Type B pancreatic cell (in vitro differentiated cells): ENCODE measurements around the gene KLHL21. TPM values are rescaled to one million over a fixed set of nuclear protein-coding genes. Genes with fewer than 3 reads are reported as not detected.

Experiments
- DNase-seq: peaks from one replicate; pipeline ENCODE4 v3.0.0; 2021; ENCODE audit warnings: mixed read lengths; ENCODE audit not compliant: unreplicated experiment; ENCODE audit errors: extremely low spot score
- H3K27ac Mint-ChIP-seq: 2 replicates; pipeline ENCODE4 v1.8.0; 2021; ENCODE audit warnings: mild to moderate bottlenecking, mixed read lengths
- H3K27me3 Mint-ChIP-seq: 2 replicates; pipeline ENCODE4 v1.8.0; 2021; ENCODE audit warnings: mixed read lengths
- H3K36me3 Mint-ChIP-seq: 2 replicates; pipeline ENCODE4 v1.8.0; 2021; ENCODE audit warnings: mixed read lengths
- H3K4me1 Mint-ChIP-seq: one replicate; pipeline ENCODE4 v1.8.0; 2021; ENCODE audit warnings: mixed read lengths; ENCODE audit not compliant: unreplicated experiment
- H3K4me3 Mint-ChIP-seq: 2 replicates; pipeline ENCODE4 v1.8.0; 2021; ENCODE audit warnings: mild to moderate bottlenecking, mixed read lengths
- H3K9me3 Mint-ChIP-seq: 2 replicates; pipeline ENCODE4 v1.8.0; 2021; ENCODE audit warnings: mixed read lengths
- CTCF ChIP-seq: fragments of 200-600 bp; sonication (generic); conservative IDR thresholded peaks from 2 replicates; pipeline ENCODE4 v1.5.0; 2021; ENCODE audit warnings: antibody characterized with exemption, mild to moderate bottlenecking
- total RNA-seq: library from RNA; stranded (reverse); gene quantifications from 2 replicates; pipeline ENCODE4 v1.2.1, GENCODE V29; 2021; ENCODE audit warnings: low replicate concordance

KLHL21 gene
- total RNA-seq, 1 donor from 2014 or later: 15.1 TPM

GRCh38 chr1:6585841-6586240, 16.8 kb downstream of the KLHL21 start:
- peaks cover 10% of the 10 kb centered on the region for H3K4me1 Mint-ChIP-seq
- H3K9me3 Mint-ChIP-seq: no peaks in the 10 kb centered on the region
- H3K27ac Mint-ChIP-seq: no peak overlapping the region
- H3K36me3 Mint-ChIP-seq: no peaks in the 10 kb centered on the region
- no peak overlapping the region for H3K4me3 Mint-ChIP-seq
- no peak for TF ChIP-seq CTCF
- no peak for DNase-seq
- no peaks in the 10 kb centered on the region for H3K27me3 Mint-ChIP-seq

GRCh38 chr1:6585081-6585722, 17.5 kb downstream of the KLHL21 start:
- Mint-ChIP-seq H3K27me3 (no peaks in the 10 kb centered on the region), H3K27ac (peak overlapping the region; percentile 58), H3K4me3 (no peak overlapping the region), H3K4me1 (peaks cover 15% of the 10 kb centered on the region), H3K9me3 (no peaks in the 10 kb centered on the region), H3K36me3 (no peaks in the 10 kb centered on the region)
- no peak for TF ChIP-seq CTCF
- no peak for DNase-seq

- peaks cover 20% of the 10 kb centered on the region for H3K4me1 Mint-ChIP-seq
- no peak overlapping the region for H3K4me3 Mint-ChIP-seq
- peak overlapping the region; percentile 58 for H3K27ac Mint-ChIP-seq
- H3K36me3 Mint-ChIP-seq: no peaks in the 10 kb centered on the region
- no peaks in the 10 kb centered on the region for H3K27me3 Mint-ChIP-seq
- TF ChIP-seq CTCF: peak; percentile 58
- DNase-seq: no peak
- H3K9me3 Mint-ChIP-seq: no peaks in the 10 kb centered on the region
Measured at GRCh38 chr1:6584126-6585080, 18.3 kb downstream of the KLHL21 start.

GRCh38 chr1:6582370-6582769, 20.3 kb downstream of the KLHL21 start:
- H3K27me3 Mint-ChIP-seq: no peaks in the 10 kb centered on the region
- H3K36me3 Mint-ChIP-seq: no peaks in the 10 kb centered on the region
- H3K4me3 Mint-ChIP-seq: peak overlapping the region; percentile 80
- H3K27ac Mint-ChIP-seq: peak overlapping the region; percentile 85
- no peak for DNase-seq
- H3K9me3 Mint-ChIP-seq: no peaks in the 10 kb centered on the region
- H3K4me1 Mint-ChIP-seq: peaks cover 27% of the 10 kb centered on the region
- TF ChIP-seq CTCF: no peak

- DNase-seq: no peak
- Mint-ChIP-seq H3K4me1 (peaks cover 27% of the 10 kb centered on the region), H3K4me3 (peak overlapping the region; percentile 80), H3K27ac (peak overlapping the region; percentile 85), H3K9me3 (no peaks in the 10 kb centered on the region), H3K36me3 (no peaks in the 10 kb centered on the region), H3K27me3 (no peaks in the 10 kb centered on the region)
- TF ChIP-seq CTCF: no peak
Measured at GRCh38 chr1:6581561-6582305, 20.9 kb downstream of the KLHL21 start.
